Activated T-helper 2 cell treated with anti-CD3 and anti-CD28 coated beads, Interferon-gamma antibody, Interleukin-2, Interleukin-4, amounts not matched to agents 10 μg/mL and 5 μg/mL and 100 μg/mL, durations not matched to agents 14 hours and 24 hours and 36 hours (primary cell): ENCODE results near the gene PFN3. TPM values are rescaled to one million over a fixed set of nuclear protein-coding genes. Genes with fewer than 3 reads are reported as not detected.

Experiments used
- DNase-seq: peaks from one replicate; pipeline ENCODE4 v3.0.0; 2021; ENCODE audit warnings: low spot score
- H3K27ac Mint-ChIP-seq: one replicate; pipeline ENCODE4 v1.8.0; 2021; ENCODE audit warnings: mixed read lengths
- H3K27me3 Mint-ChIP-seq: one replicate; pipeline ENCODE4 v1.8.0; 2021; ENCODE audit warnings: low read depth, mixed read lengths
- H3K36me3 Mint-ChIP-seq: one replicate; pipeline ENCODE4 v1.8.0; 2021; ENCODE audit warnings: low read depth, mixed read lengths
- H3K4me1 Mint-ChIP-seq: one replicate; pipeline ENCODE4 v1.8.0; 2021; ENCODE audit warnings: low read depth, mixed read lengths
- H3K4me3 Mint-ChIP-seq: one replicate; pipeline ENCODE4 v1.8.0; 2021; ENCODE audit warnings: low read depth, mild to moderate bottlenecking, moderate library complexity, mixed read lengths
- H3K9me3 Mint-ChIP-seq: one replicate; pipeline ENCODE4 v1.8.0; 2021; ENCODE audit warnings: mixed read lengths
- intact Hi-C: fragments of 100-400 bp; cut with micrococcal nuclease; formaldehyde crosslinking; loops from one replicate; pipeline ENCODE4 v1.15.1; 2023
- total RNA-seq: library from RNA; stranded (reverse); gene quantifications from 2 replicates; pipeline ENCODE4 v1.2.3, GENCODE V29; 2022

PFN3 gene
- total RNA-seq, 1 donor from 2014 or later, result not detected

- no peak for DNase-seq
- Mint-ChIP-seq H3K27me3 (peaks cover 23% of the 10 kb centered on the region), H3K4me1 (peaks cover 19% of the 10 kb centered on the region), H3K9me3 (no peaks in the 10 kb centered on the region), H3K36me3 (no peaks in the 10 kb centered on the region), H3K27ac (no peak overlapping the region), H3K4me3 (peak overlapping the region; percentile 54)
- intact Hi-C loops, result no loop called here
Observed at GRCh38 chr5:177405312-177405711, 4.9 kb upstream of the PFN3 start.

GRCh38 chr5:177404641-177405179, 4.2 kb upstream of the PFN3 start:
- peaks cover 23% of the 10 kb centered on the region for H3K27me3 Mint-ChIP-seq
- H3K4me3 Mint-ChIP-seq, result peak overlapping the region; percentile 54
- no peak for DNase-seq
- H3K4me1 Mint-ChIP-seq, result peaks cover 19% of the 10 kb centered on the region
- no peaks in the 10 kb centered on the region for H3K36me3 Mint-ChIP-seq
- no peak overlapping the region for H3K27ac Mint-ChIP-seq
- H3K9me3 Mint-ChIP-seq, result no peaks in the 10 kb centered on the region
- intact Hi-C loops, result loop anchor here (1.0 to 5.0 kb wide), 2 partner anchors 22 to 42 kb away; partner anchors contain the start of gene GRK6

- intact Hi-C loops, result loop anchor here (1.0 to 5.0 kb wide), 5 partner anchors 14 to 93 kb away; partner anchors contain the start of genes GRK6 and PDLIM7
- peak; percentile 81 for DNase-seq
- H3K4me3 Mint-ChIP-seq, result peak overlapping the region; percentile 79
- H3K4me1 Mint-ChIP-seq, result peaks cover 19% of the 10 kb centered on the region
- no peaks in the 10 kb centered on the region for H3K36me3 Mint-ChIP-seq
- peaks cover 23% of the 10 kb centered on the region for H3K27me3 Mint-ChIP-seq
- no peaks in the 10 kb centered on the region for H3K9me3 Mint-ChIP-seq
- no peak overlapping the region for H3K27ac Mint-ChIP-seq
Observed at GRCh38 chr5:177403792-177404640, 3.6 kb upstream of the PFN3 start.

GRCh38 chr5:177403102-177403791, 2.8 kb upstream of the PFN3 start:
- Mint-ChIP-seq H3K27ac (no peak overlapping the region), H3K4me1 (peaks cover 19% of the 10 kb centered on the region), H3K27me3 (peaks cover 23% of the 10 kb centered on the region), H3K36me3 (no peaks in the 10 kb centered on the region), H3K9me3 (no peaks in the 10 kb centered on the region), H3K4me3 (peak overlapping the region; percentile 79)
- intact Hi-C loops, result loop anchor here (1.0 to 5.0 kb wide), 4 partner anchors 13 to 94 kb away; partner anchors contain the start of gene PDLIM7
- DNase-seq, result peak; percentile 43

GRCh38 chr5:177402271-177403043, 2.0 kb upstream of the PFN3 start:
- peaks cover 23% of the 10 kb centered on the region for H3K27me3 Mint-ChIP-seq
- H3K4me1 Mint-ChIP-seq, result peaks cover 19% of the 10 kb centered on the region
- H3K4me3 Mint-ChIP-seq, result peak overlapping the region; percentile 79
- no peaks in the 10 kb centered on the region for H3K9me3 Mint-ChIP-seq
- intact Hi-C loops, result loop anchor here (1.0 to 5.0 kb wide), 4 partner anchors 12 to 94 kb away; partner anchors contain the start of gene PDLIM7
- peak; percentile 55 for DNase-seq
- no peaks in the 10 kb centered on the region for H3K36me3 Mint-ChIP-seq
- no peak overlapping the region for H3K27ac Mint-ChIP-seq

- DNase-seq, result no peak
- intact Hi-C loops, result no loop called here
Observed at GRCh38 chr5:177397875-177398390, 2.5 kb downstream of the PFN3 start.

GRCh38 chr5:177396807-177397206, 3.7 kb downstream of the PFN3 start:
- Mint-ChIP-seq H3K4me1 (peaks cover 4% of the 10 kb centered on the region), H3K4me3 (no peak overlapping the region), H3K9me3 (no peaks in the 10 kb centered on the region), H3K36me3 (no peaks in the 10 kb centered on the region), H3K27me3 (peaks cover 10% of the 10 kb centered on the region), H3K27ac (no peak overlapping the region)
- intact Hi-C loops, result no loop called here
- no peak for DNase-seq

More at GRCh38 chr5:177397875-177398390, 2.5 kb downstream of the PFN3 start:
- Mint-ChIP-seq H3K4me3 (no peak overlapping the region), H3K9me3 (no peaks in the 10 kb centered on the region), H3K4me1 (peaks cover 11% of the 10 kb centered on the region), H3K36me3 (no peaks in the 10 kb centered on the region), H3K27ac (no peak overlapping the region), H3K27me3 (peaks cover 21% of the 10 kb centered on the region)

GRCh38 chr5:177396078-177396477, 4.4 kb downstream of the PFN3 start:
- DNase-seq, result no peak
- no peak overlapping the region for H3K27ac Mint-ChIP-seq
- H3K4me3 Mint-ChIP-seq, result no peak overlapping the region
- H3K9me3 Mint-ChIP-seq, result no peaks in the 10 kb centered on the region
- H3K27me3 Mint-ChIP-seq, result peaks cover 4% of the 10 kb centered on the region
- H3K36me3 Mint-ChIP-seq, result no peaks in the 10 kb centered on the region
- intact Hi-C loops, result no loop called here
- H3K4me1 Mint-ChIP-seq, result no peaks in the 10 kb centered on the region

GRCh38 chr5:177393990-177394389, 6.5 kb downstream of the PFN3 start:
- H3K4me1 Mint-ChIP-seq, result peaks cover 17% of the 10 kb centered on the region
- peaks cover 5% of the 10 kb centered on the region for H3K27me3 Mint-ChIP-seq
- no peaks in the 10 kb centered on the region for H3K36me3 Mint-ChIP-seq
- intact Hi-C loops, result loop anchor here (5.0 kb wide), 1 partner anchor 33 kb away; the partner anchor contains the start of gene GRK6
- DNase-seq, result no peak
- H3K9me3 Mint-ChIP-seq, result no peaks in the 10 kb centered on the region
- no peak overlapping the region for H3K27ac Mint-ChIP-seq
- no peak overlapping the region for H3K4me3 Mint-ChIP-seq

GRCh38 chr5:177393206-177393765, 7.2 kb downstream of the PFN3 start:
- no peaks in the 10 kb centered on the region for H3K36me3 Mint-ChIP-seq
- no peak for DNase-seq
- peaks cover 8% of the 10 kb centered on the region for H3K27me3 Mint-ChIP-seq
- H3K9me3 Mint-ChIP-seq, result no peaks in the 10 kb centered on the region
- intact Hi-C loops, result loop anchor here (5.0 kb wide), 1 partner anchor 34 kb away; the partner anchor contains the start of gene GRK6
- H3K4me3 Mint-ChIP-seq, result no peak overlapping the region
- no peak overlapping the region for H3K27ac Mint-ChIP-seq
- H3K4me1 Mint-ChIP-seq, result peaks cover 25% of the 10 kb centered on the region

GRCh38 chr5:177392765-177393164, 7.7 kb downstream of the PFN3 start:
- no peak overlapping the region for H3K4me3 Mint-ChIP-seq
- H3K9me3 Mint-ChIP-seq, result no peaks in the 10 kb centered on the region
- H3K4me1 Mint-ChIP-seq, result peaks cover 26% of the 10 kb centered on the region
- peaks cover 8% of the 10 kb centered on the region for H3K27me3 Mint-ChIP-seq
- H3K27ac Mint-ChIP-seq, result no peak overlapping the region
- intact Hi-C loops, result loop anchor here (5.0 kb wide), 1 partner anchor 35 kb away; the partner anchor contains the start of gene GRK6
- no peaks in the 10 kb centered on the region for H3K36me3 Mint-ChIP-seq
- DNase-seq, result no peak
